ENCODE data around the gene RERE.

GRCh38 chr1:8604041-8604945 lies 213.1 kb downstream of the RERE start:
- no peak for TF ChIP-seq CTCF (IDR thresholded peaks at IDR 0.05; ENCODE audit: insufficient read depth, low read depth, low read length)
- no peak for TF ChIP-seq EZH2 (IDR thresholded peaks at IDR 0.05; ENCODE audit: insufficient read depth, low read length)
